IMR-90 (cell line): ENCODE results near the gene DSE. TPM values are rescaled to one million over a fixed set of nuclear protein-coding genes. Genes with fewer than 3 reads are reported as not detected.

Source experiments
- ATAC-seq: fragments of 200-7000 bp; cut with Tn5 transposase; 2 replicates; pipeline ENCODE4 v1.9.1; 2020; ENCODE audit warnings: low read depth, mild to moderate bottlenecking, moderate library complexity
- BruUV-seq: library from RNA; stranded (reverse); fragments of 400-500 nt; replicated peaks from 2 replicates; lab custom pipeline; 2021; lab: Mats Ljungman, UMichigan
- CTCF ChIA-PET: fragments of 300-600 bp; formaldehyde crosslinking; extraction: SDS; loops from one replicate; lab custom pipeline; 2021; ENCODE audit warnings: antibody characterized with exemption; lab: Yijun Ruan, JAX
- POLR2A ChIA-PET: fragments of 300-600 bp; sonication (Branson Sonifier 250); formaldehyde crosslinking; loops from one replicate; lab custom pipeline; 2022; ENCODE audit warnings: antibody characterized with exemption; ENCODE audit not compliant: unreplicated experiment; lab: Charles Lee
- DNase-seq: peaks from one replicate; pipeline ENCODE4 v3.0.0; 2013
- H2AFZ ChIP-seq: replicated peaks from 2 replicates; pipeline ENCODE3; 2013; ENCODE audit warnings: low read length, mild to moderate bottlenecking; ENCODE audit not compliant: poor library complexity
- H2AK5ac ChIP-seq: 2 replicates; pipeline ENCODE4 v1.6.1; 2013; ENCODE audit warnings: low read depth, low read length, inconsistent platforms
- H2AK9ac ChIP-seq: replicated peaks from 2 replicates; pipeline ENCODE3; 2013; ENCODE audit warnings: mild to moderate bottlenecking, low read depth, low read length, moderate library complexity; ENCODE audit not compliant: poor library complexity
- H2BK120ac ChIP-seq: 2 replicates; pipeline ENCODE4 v1.6.1; 2013; ENCODE audit warnings: low read depth, low read length, inconsistent platforms
- H2BK15ac ChIP-seq: 3 replicates; pipeline ENCODE4 v1.6.1; 2013; ENCODE audit warnings: low read depth, low read length, inconsistent platforms
- H2BK20ac ChIP-seq: 2 replicates; pipeline ENCODE4 v1.6.1; 2013; ENCODE audit warnings: low read depth, mild to moderate bottlenecking, inconsistent platforms, low read length, moderate library complexity
- H2BK5ac ChIP-seq: 2 replicates; pipeline ENCODE4 v1.6.1; 2013; ENCODE audit warnings: mild to moderate bottlenecking, low read depth, low read length, inconsistent platforms; ENCODE audit not compliant: poor library complexity, severe bottlenecking
- H3K14ac ChIP-seq: replicated peaks from 2 replicates; pipeline ENCODE4 v1.6.1; 2013; ENCODE audit warnings: low read depth, low read length, inconsistent platforms
- H3K18ac ChIP-seq: 2 replicates; pipeline ENCODE4 v1.6.1; 2013; ENCODE audit warnings: low read depth, low read length, control low read depth
- H3K23ac ChIP-seq: 2 replicates; pipeline ENCODE4 v1.6.1; 2013; ENCODE audit warnings: low read depth, low read length, inconsistent platforms
- H3K27ac ChIP-seq: 2 replicates; pipeline ENCODE4 v1.5.1; 2013; ENCODE audit warnings: mild to moderate bottlenecking, control low read depth, low read length; ENCODE audit not compliant: insufficient read depth
- H3K27me3 ChIP-seq: 2 replicates; pipeline ENCODE4 v1.6.1; 2013; ENCODE audit warnings: low read length; ENCODE audit not compliant: control insufficient read depth, insufficient read depth
- H3K36me3 ChIP-seq: 2 replicates; pipeline ENCODE4 v1.6.1; 2013; ENCODE audit warnings: low read length, mixed read lengths; ENCODE audit not compliant: control insufficient read depth, insufficient read depth
- H3K4ac ChIP-seq: 2 replicates; pipeline ENCODE4 v1.6.1; 2013; ENCODE audit warnings: low read depth, low read length, inconsistent platforms
- H3K4me1 ChIP-seq: 2 replicates; pipeline ENCODE4 v1.6.1; 2013; ENCODE audit warnings: low read length, mixed read lengths; ENCODE audit not compliant: control insufficient read depth, insufficient read depth
- H3K4me2 ChIP-seq: 2 replicates; pipeline ENCODE4 v1.6.1; 2013; ENCODE audit warnings: low read depth, mild to moderate bottlenecking, control low read depth, low read length, moderate library complexity
- H3K4me3 ChIP-seq: 2 replicates; pipeline ENCODE4 v1.5.1; 2013; ENCODE audit warnings: low read depth, mild to moderate bottlenecking, control low read depth, low read length, moderate library complexity; ENCODE audit not compliant: insufficient read depth
- H3K56ac ChIP-seq: 2 replicates; pipeline ENCODE4 v1.6.1; 2013; ENCODE audit warnings: low read length, inconsistent platforms; ENCODE audit not compliant: insufficient read depth; ENCODE audit errors: extremely low read depth
- H3K79me1 ChIP-seq, 2 experiments: 2 replicates each; pipeline ENCODE4 v1.6.1; 2013; ENCODE audit warnings: low read length in 2 of 2, inconsistent platforms in 1 of 2, low read depth in 1 of 2
- H3K9ac ChIP-seq: 2 replicates; pipeline ENCODE4 v1.6.1; 2013; ENCODE audit warnings: low read depth, low read length, control low read depth
- H3K9me1 ChIP-seq: 2 replicates; pipeline ENCODE4 v1.6.1; 2013; ENCODE audit warnings: low read length, inconsistent platforms; ENCODE audit not compliant: insufficient read depth
- H3K9me3 ChIP-seq: 2 replicates; pipeline ENCODE4 v1.6.1; 2013; ENCODE audit warnings: low read length; ENCODE audit not compliant: control insufficient read depth, insufficient read depth
- H4K20me1 ChIP-seq: 2 replicates; pipeline ENCODE4 v1.6.1; 2013; ENCODE audit warnings: low read length, inconsistent platforms; ENCODE audit not compliant: insufficient read depth
- H4K5ac ChIP-seq: 2 replicates; pipeline ENCODE4 v1.6.1; 2013; ENCODE audit warnings: mild to moderate bottlenecking, low read depth, low read length, control low read depth
- H4K8ac ChIP-seq, 2 experiments: 2 replicates each; pipeline ENCODE4 v1.6.1; 2013; ENCODE audit warnings: low read depth in 2 of 2, low read length in 2 of 2, control low read depth in 1 of 2, inconsistent platforms in 1 of 2
- H4K91ac ChIP-seq: 2 replicates; pipeline ENCODE4 v1.6.1; 2013; ENCODE audit warnings: low read depth, low read length, inconsistent platforms; ENCODE audit not compliant: insufficient read depth
- CEBPB ChIP-seq: IDR thresholded peaks from 2 replicates; pipeline ENCODE4 v1.6.1; 2012; ENCODE audit warnings: low read depth, low read length, improper control_type of control experiment
- FOS ChIP-seq: fragments of 150-350 bp; IDR thresholded peaks from 2 replicates; pipeline ENCODE4 v1.6.1; 2016; ENCODE audit warnings: low read depth, low read length
- MAZ ChIP-seq: IDR thresholded peaks from 2 replicates; pipeline ENCODE4 v1.6.1; 2012; ENCODE audit warnings: low read depth, mild to moderate bottlenecking, low read length, improper control_type of control experiment, moderate library complexity, borderline replicate concordance
- NFE2L2 ChIP-seq: fragments of 150-350 bp; IDR thresholded peaks from 2 replicates; pipeline ENCODE4 v1.6.1; 2016; ENCODE audit warnings: low read depth, mild to moderate bottlenecking, low read length
- POLR2A ChIP-seq: IDR thresholded peaks from 2 replicates; pipeline ENCODE4 v1.6.1; 2012; ENCODE audit warnings: mild to moderate bottlenecking, low read depth, low read length
- RCOR1 ChIP-seq: IDR thresholded peaks from 2 replicates; pipeline ENCODE4 v1.6.1; 2012; ENCODE audit warnings: mild to moderate bottlenecking, low read length, improper control_type of control experiment; ENCODE audit not compliant: insufficient replicate concordance
- USF2 ChIP-seq: fragments of 150-350 bp; IDR thresholded peaks from 2 replicates; pipeline ENCODE4 v1.6.1; 2017; ENCODE audit warnings: mild to moderate bottlenecking, antibody characterized with exemption, low read length, low read depth
- WGBS, 2 experiments: methylation state at CpG; one replicate each; pipeline versions ENCODE4 v1.1.5 to v1.1.7; 2013; ENCODE audit warnings: missing lambda C conversion rate in 2 of 2; ENCODE audit not compliant: insufficient read length in 1 of 2; ENCODE audit errors: extremely low coverage in 2 of 2; 5-methylcytosine and 5-hydroxymethylcytosine counted together
- dilution Hi-C: fragments of 300-500 bp; cut with HindIII; formaldehyde crosslinking; loops from one replicate; pipeline ENCODE4 v1.14.3; 2018; ENCODE audit warnings: low sequenced_read_pairs; ENCODE audit not compliant: unreplicated experiment
- in situ Hi-C: fragments of 300-500 bp; cut with MboI; formaldehyde crosslinking; loops from 3 replicates; pipeline ENCODE4 v1.14.3; 2019; ENCODE audit warnings: low sequenced_read_pairs, inconsistent platforms, mixed read lengths
- intact Hi-C: fragments of 100-400 bp; cut with micrococcal nuclease; formaldehyde crosslinking; loops from 2 replicates; pipeline ENCODE4 v1.10.0; 2022
- polyA plus RNA-seq, 3 experiments: library from polyadenylated mRNA; depleted of rRNA; stranded (reverse); fragments of >200 nt; gene quantifications; 2 replicates each; pipeline ENCODE4 v1.2.3, GENCODE V29; 2012; ENCODE audit warnings: low replicate concordance in 1 of 3
- total RNA-seq: library from RNA; depleted of rRNA; stranded (reverse); fragments of >200 nt; gene quantifications from 2 replicates; pipeline ENCODE4 v1.2.3, GENCODE V29; 2012

Gene DSE
- total and polyA plus RNA-seq, 2 of the 4 experiments (the other 2 are of a cell fraction), result 48.0 to 154 TPM

- Histone ChIP-seq H3K27me3 (no peaks in the 10 kb centered on the region), H3K4me1 (no peaks in the 10 kb centered on the region), H3K14ac (no peak overlapping the region), H3K4me2 (no peak overlapping the region), H3K36me3 (peaks cover 23% of the 10 kb centered on the region), H3K18ac (no peak overlapping the region), H4K8ac (no peak overlapping the region), H2BK5ac (no peak overlapping the region), H3K27ac (no peak overlapping the region), H3K4ac (no peak overlapping the region), H3K56ac (no peak overlapping the region), H3K79me1 (peaks cover 15 to 17% of the 10 kb centered on the region in 2 experiments; a peak in 3 of 4 replicates), H2BK15ac (no peak overlapping the region), H3K23ac (no peak overlapping the region), H2AK9ac (no peak overlapping the region), H3K9me3 (no peaks in the 10 kb centered on the region), H2AK5ac (no peak overlapping the region), H3K9me1 (peaks cover 5% of the 10 kb centered on the region), H2AFZ (no peak overlapping the region), H4K91ac (no peak overlapping the region), H3K9ac (no peak overlapping the region), H4K20me1 (no peaks in the 10 kb centered on the region), H4K5ac (no peak overlapping the region), H2BK120ac (no peak overlapping the region), H2BK20ac (no peak overlapping the region), H3K4me3 (no peak overlapping the region)
- dilution Hi-C loops, result no loop called here
- intact Hi-C loops, result no loop called here
- CTCF ChIA-PET, result no interaction called here
- no peak for TF ChIP-seq FOS
- no peak for TF ChIP-seq USF2
- no peak for TF ChIP-seq POLR2A
- TF ChIP-seq CEBPB, result no peak
- no peak for TF ChIP-seq RCOR1
- no peak for TF ChIP-seq NFE2L2
- no peak for TF ChIP-seq MAZ
- ATAC-seq (no peak), DNase-seq (no peak)
- no TSS peak for BruUV-seq
- POLR2A ChIA-PET, result no interaction called here
- WGBS, 2 experiments, result 100% methylated on average over 1 of the region's 4 CpGs; no CpG with 5 or more reads in 1 of the 2 experiments
- in situ Hi-C loops, result loop anchor here (25.0 kb wide), 1 partner anchor 144 kb away; the partner anchor contains the start of gene TSPYL1
Measured at GRCh38 chr6:116430860-116431259, 60.1 kb downstream of the DSE start.
